Mucosa of rectum (tissue), 2 donors: ENCODE data around the gene SLC29A1.
A peak's percentile ranks its signal among the peaks of the same experiment; 100 is the strongest.

Experiments used
- H3K27ac ChIP-seq, 2 donors: one replicate each; pipeline ENCODE4 v1.7.0; 2013; ENCODE audit warnings: inconsistent platforms in 2 of 2, low read depth in 2 of 2, low read length in 2 of 2
- H3K27me3 ChIP-seq, 2 donors: one replicate each; pipeline ENCODE4 v1.7.0; 2013; ENCODE audit warnings: low read length in 2 of 2; ENCODE audit not compliant: control insufficient read depth in 2 of 2, insufficient read depth in 2 of 2
- H3K36me3 ChIP-seq, 2 donors: one replicate each; pipeline ENCODE4 v1.7.0; 2013; ENCODE audit warnings: low read length in 2 of 2; ENCODE audit not compliant: control insufficient read depth in 2 of 2, insufficient read depth in 2 of 2
- H3K4me1 ChIP-seq, 2 donors: one replicate each; pipeline ENCODE4 v1.7.0; 2013; ENCODE audit warnings: low read length in 2 of 2, mild to moderate bottlenecking in 1 of 2; ENCODE audit not compliant: control insufficient read depth in 2 of 2, insufficient read depth in 2 of 2
- H3K4me3 ChIP-seq, 2 donors: one replicate each; pipeline ENCODE4 v1.7.0; 2013; ENCODE audit warnings: low read length in 2 of 2
- H3K9ac ChIP-seq, 2 donors: one replicate each; pipeline ENCODE4 v1.7.0; 2013; ENCODE audit warnings: low read length in 2 of 2, low read depth in 1 of 2, mild to moderate bottlenecking in 1 of 2
- H3K9me3 ChIP-seq, 2 donors: one replicate each; pipeline ENCODE4 v1.7.0; 2013; ENCODE audit warnings: low read length in 2 of 2; ENCODE audit not compliant: control insufficient read depth in 2 of 2
- donor health status: healthy.
- donor health status: Normal muscosa, but diverticular disease.

SLC29A1 gene

GRCh38 chr6:44262467-44263353 is 39.3 kb downstream of the SLC29A1 start:
- peak overlapping the region in 1 of 2 donors; percentile 79 for H3K27ac ChIP-seq
- H3K27me3 ChIP-seq, result no peaks in the 10 kb centered on the region
- peak overlapping the region; percentile 80 to 87 for H3K4me3 ChIP-seq
- no peaks in the 10 kb centered on the region for H3K9me3 ChIP-seq
- H3K9ac ChIP-seq, result peak overlapping the region; percentile 81 to 88
- peaks cover 7 to 19% of the 10 kb centered on the region in 2 donors for H3K36me3 ChIP-seq
- peaks cover 28 to 39% of the 10 kb centered on the region in 2 donors for H3K4me1 ChIP-seq

- Histone ChIP-seq H3K4me1 (peaks cover 25 to 34% of the 10 kb centered on the region in 2 donors), H3K9ac (peak overlapping the region; percentile 81 to 88), H3K27ac (peak overlapping the region; percentile 8 to 79), H3K9me3 (no peaks in the 10 kb centered on the region), H3K36me3 (peaks cover 7 to 19% of the 10 kb centered on the region in 2 donors), H3K27me3 (peaks cover 5% of the 10 kb centered on the region in 2 donors), H3K4me3 (peak overlapping the region; percentile 80 to 87)
Measured at GRCh38 chr6:44263354-44264100, 40.1 kb downstream of the SLC29A1 start.

- Histone ChIP-seq H3K9ac (peak overlapping the region; percentile 81 to 88), H3K27ac (peak overlapping the region; percentile 46 to 79), H3K4me1 (peaks cover 25 to 32% of the 10 kb centered on the region in 2 donors), H3K36me3 (peaks cover 7 to 13% of the 10 kb centered on the region in 2 donors), H3K27me3 (peaks cover 13 to 14% of the 10 kb centered on the region in 2 donors), H3K9me3 (no peaks in the 10 kb centered on the region), H3K4me3 (peak overlapping the region; percentile 80 to 87)
Measured at GRCh38 chr6:44264154-44265006, 41.0 kb downstream of the SLC29A1 start.

GRCh38 chr6:44265007-44265721 is 41.8 kb downstream of the SLC29A1 start, which contains the start of gene NFKBIE:
Gene NFKBIE (minus strand): TSS chr6:44265551. CDS start chr6:44265346, 205 bp downstream.
- Histone ChIP-seq H3K4me1 (peaks cover 25 to 32% of the 10 kb centered on the region in 2 donors), H3K9ac (peak within 1 kb of the TSS; percentile 81 to 88)

GRCh38 chr6:44265722-44266233 is 42.4 kb downstream of the SLC29A1 start:
- Histone ChIP-seq H3K36me3 (peaks cover 3 to 4% of the 10 kb centered on the region in 2 donors), H3K4me3 (peak overlapping the region; percentile 34 to 80), H3K9me3 (no peaks in the 10 kb centered on the region), H3K27ac (no peak overlapping the region), H3K27me3 (peaks cover 19 to 20% of the 10 kb centered on the region in 2 donors), H3K9ac (no peak overlapping the region), H3K4me1 (peaks cover 25 to 32% of the 10 kb centered on the region in 2 donors)

More at GRCh38 chr6:44265007-44265721, 41.8 kb downstream of the SLC29A1 start, which contains the start of gene NFKBIE:
- Histone ChIP-seq H3K36me3 (peaks cover 6 to 7% of the 10 kb centered on the region in 2 donors), H3K4me3 (peak within 1 kb of the TSS; percentile 80 to 87), H3K9me3 (no peaks in the 10 kb centered on the region), H3K27me3 (peaks cover 19 to 20% of the 10 kb centered on the region in 2 donors), H3K27ac (peak within 1 kb of the TSS; percentile 46 to 79)

GRCh38 chr6:44266347-44266746 is 43.0 kb downstream of the SLC29A1 start:
- no peak overlapping the region for H3K4me3 ChIP-seq
- H3K9me3 ChIP-seq, result no peaks in the 10 kb centered on the region
- peaks cover 23 to 24% of the 10 kb centered on the region in 2 donors for H3K27me3 ChIP-seq
- H3K4me1 ChIP-seq, result peaks cover 25 to 32% of the 10 kb centered on the region in 2 donors
- H3K9ac ChIP-seq, result no peak overlapping the region
- no peak overlapping the region for H3K27ac ChIP-seq
- H3K36me3 ChIP-seq, result peaks cover 2 to 3% of the 10 kb centered on the region in 2 donors

GRCh38 chr6:44267252-44267651 is 43.9 kb downstream of the SLC29A1 start:
- H3K36me3 ChIP-seq, result peaks cover 0 to 2% of the 10 kb centered on the region in 2 donors
- no peak overlapping the region for H3K27ac ChIP-seq
- no peak overlapping the region for H3K9ac ChIP-seq
- H3K27me3 ChIP-seq, result peaks cover 28 to 33% of the 10 kb centered on the region in 2 donors
- H3K4me1 ChIP-seq, result peaks cover 25 to 28% of the 10 kb centered on the region in 2 donors
- no peaks in the 10 kb centered on the region for H3K9me3 ChIP-seq
- no peak overlapping the region for H3K4me3 ChIP-seq

- no peaks in the 10 kb centered on the region for H3K36me3 ChIP-seq
- H3K27me3 ChIP-seq, result peaks cover 33 to 42% of the 10 kb centered on the region in 2 donors
- peaks cover 18 to 19% of the 10 kb centered on the region in 2 donors for H3K4me1 ChIP-seq
- H3K9me3 ChIP-seq, result no peaks in the 10 kb centered on the region
- H3K27ac ChIP-seq, result no peak overlapping the region
- H3K4me3 ChIP-seq, result no peak overlapping the region
- H3K9ac ChIP-seq, result no peak overlapping the region
Measured at GRCh38 chr6:44268095-44268628, 44.8 kb downstream of the SLC29A1 start.
